GM10266 (cell line): ENCODE measurements around the gene KRT15.

ENCODE experiments used
- DNase-seq: peaks from one replicate; pipeline ENCODE4 v3.0.0; 2012; ENCODE audit errors: extremely low spot score
- TF ChIP-seq, protein P1 (sequence below): IDR thresholded peaks from 2 replicates; pipeline ENCODE4 v1.5.1; 2012; ENCODE audit warnings: mild to moderate bottlenecking, low read depth; ENCODE audit not compliant: control insufficient read depth, insufficient read depth; ENCODE audit errors: missing control alignments

The KRT15 gene

GRCh38 chr17:41548844-41549595, 30.3 kb upstream of the KRT15 start:
- peak; percentile 78 for DNase-seq
- TF ChIP-seq, protein P1, sequence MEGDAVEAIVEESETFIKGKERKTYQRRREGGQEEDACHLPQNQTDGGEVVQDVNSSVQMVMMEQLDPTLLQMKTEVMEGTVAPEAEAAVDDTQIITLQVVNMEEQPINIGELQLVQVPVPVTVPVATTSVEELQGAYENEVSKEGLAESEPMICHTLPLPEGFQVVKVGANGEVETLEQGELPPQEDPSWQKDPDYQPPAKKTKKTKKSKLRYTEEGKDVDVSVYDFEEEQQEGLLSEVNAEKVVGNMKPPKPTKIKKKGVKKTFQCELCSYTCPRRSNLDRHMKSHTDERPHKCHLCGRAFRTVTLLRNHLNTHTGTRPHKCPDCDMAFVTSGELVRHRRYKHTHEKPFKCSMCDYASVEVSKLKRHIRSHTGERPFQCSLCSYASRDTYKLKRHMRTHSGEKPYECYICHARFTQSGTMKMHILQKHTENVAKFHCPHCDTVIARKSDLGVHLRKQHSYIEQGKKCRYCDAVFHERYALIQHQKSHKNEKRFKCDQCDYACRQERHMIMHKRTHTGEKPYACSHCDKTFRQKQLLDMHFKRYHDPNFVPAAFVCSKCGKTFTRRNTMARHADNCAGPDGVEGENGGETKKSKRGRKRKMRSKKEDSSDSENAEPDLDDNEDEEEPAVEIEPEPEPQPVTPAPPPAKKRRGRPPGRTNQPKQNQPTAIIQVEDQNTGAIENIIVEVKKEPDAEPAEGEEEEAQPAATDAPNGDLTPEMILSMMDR = peak; percentile 95

DNA sequence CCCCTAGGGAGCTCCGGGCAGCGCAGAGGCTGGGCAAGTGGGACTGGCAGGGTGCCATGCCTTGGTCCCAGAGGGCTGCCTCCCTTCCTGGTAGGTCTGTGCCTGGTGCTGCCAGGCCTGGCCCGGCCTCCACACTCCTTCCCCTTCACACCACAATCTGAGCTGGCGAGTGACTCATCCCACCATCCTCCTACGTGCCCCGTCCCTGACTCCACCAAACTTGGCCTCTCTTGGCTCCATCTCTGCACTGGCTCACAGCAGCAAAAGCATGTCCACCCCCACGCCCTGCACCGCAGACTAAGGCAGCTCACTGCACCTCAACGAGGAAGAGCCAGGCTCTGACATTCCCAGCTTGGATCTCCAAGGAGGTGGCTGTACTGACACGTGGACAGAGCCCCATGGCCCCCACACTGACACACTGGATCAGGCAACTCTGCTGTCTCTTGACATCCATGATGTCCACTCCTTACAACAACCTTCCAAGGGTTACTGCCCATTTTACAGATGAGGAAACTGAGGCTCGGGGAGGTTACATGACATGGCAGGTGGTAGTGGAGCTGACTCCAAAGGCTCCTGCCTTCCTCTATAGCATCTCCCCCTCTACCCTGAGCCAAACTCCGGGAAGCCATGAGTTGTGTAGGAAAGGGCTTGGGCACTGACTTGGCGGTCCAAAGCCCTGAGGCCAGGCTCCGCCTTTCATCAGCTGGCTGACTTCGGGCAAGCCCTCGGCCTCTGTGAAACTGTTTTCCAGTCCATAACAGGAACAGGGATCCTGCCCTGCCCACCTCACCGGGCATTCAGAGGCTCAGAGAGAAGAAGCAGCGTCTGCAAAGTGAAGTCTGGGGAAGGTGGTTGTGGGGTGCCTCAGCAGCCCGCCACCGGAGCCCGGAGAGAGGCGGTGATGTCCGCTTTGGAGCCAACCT, 29.5 kb upstream of the KRT15 start:
- TF ChIP-seq, protein P1 = no peak
- no peak for DNase-seq

- no peak for DNase-seq
- TF ChIP-seq, protein P1 = no peak
These were observed 28.7 kb upstream of the KRT15 start for GRCh38 chr17:41547378-41547841.

DNA sequence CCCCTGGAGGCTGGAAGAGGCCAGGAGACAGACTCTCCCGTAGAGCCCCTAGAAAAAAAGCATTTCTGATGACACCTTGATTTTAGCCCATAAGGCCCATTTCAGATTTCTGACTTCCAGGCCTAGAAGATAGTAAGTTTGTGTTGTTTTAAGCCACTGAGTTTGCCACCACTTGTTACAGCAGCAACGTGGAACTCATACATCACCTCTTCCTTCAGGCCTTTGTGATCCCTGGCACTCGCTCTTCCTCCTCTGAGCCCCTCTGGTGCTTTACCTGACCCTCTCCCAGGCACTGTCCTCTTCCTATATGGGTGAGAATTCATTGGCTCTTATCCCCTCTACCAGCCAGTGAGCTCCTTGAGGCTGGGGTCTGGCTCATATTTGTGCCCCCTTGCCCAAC, 28.1 kb upstream of the KRT15 start:
- TF ChIP-seq, protein P1 = no peak
- DNase-seq = no peak

GRCh38 chr17:41545829-41546410, 27.2 kb upstream of the KRT15 start:
- no peak for DNase-seq
- TF ChIP-seq, protein P1 = no peak

- DNase-seq = no peak
- TF ChIP-seq, protein P1 = no peak
These were observed 26.2 kb upstream of the KRT15 start for GRCh38 chr17:41544935-41545334.
